Mucosa of rectum (tissue), 2 donors: ENCODE measurements around the gene MYOM1.
"Not testable (repeated sequence)": the region's sequence is repeated elsewhere in the genome, so short reads cannot be mapped to it uniquely, and the experiment has no call there.

Source experiments
- H3K27ac ChIP-seq, 2 donors: one replicate each; pipeline ENCODE4 v1.7.0; 2013; ENCODE audit warnings: inconsistent platforms in 2 of 2, low read depth in 2 of 2, low read length in 2 of 2
- H3K27me3 ChIP-seq, 2 donors: one replicate each; pipeline ENCODE4 v1.7.0; 2013; ENCODE audit warnings: low read length in 2 of 2; ENCODE audit not compliant: control insufficient read depth in 2 of 2, insufficient read depth in 2 of 2
- H3K36me3 ChIP-seq, 2 donors: one replicate each; pipeline ENCODE4 v1.7.0; 2013; ENCODE audit warnings: low read length in 2 of 2; ENCODE audit not compliant: control insufficient read depth in 2 of 2, insufficient read depth in 2 of 2
- H3K4me1 ChIP-seq, 2 donors: one replicate each; pipeline ENCODE4 v1.7.0; 2013; ENCODE audit warnings: low read length in 2 of 2, mild to moderate bottlenecking in 1 of 2; ENCODE audit not compliant: control insufficient read depth in 2 of 2, insufficient read depth in 2 of 2
- H3K4me3 ChIP-seq, 2 donors: one replicate each; pipeline ENCODE4 v1.7.0; 2013; ENCODE audit warnings: low read length in 2 of 2
- H3K9ac ChIP-seq, 2 donors: one replicate each; pipeline ENCODE4 v1.7.0; 2013; ENCODE audit warnings: low read length in 2 of 2, low read depth in 1 of 2, mild to moderate bottlenecking in 1 of 2
- H3K9me3 ChIP-seq, 2 donors: one replicate each; pipeline ENCODE4 v1.7.0; 2013; ENCODE audit warnings: low read length in 2 of 2; ENCODE audit not compliant: control insufficient read depth in 2 of 2
- donor health status: healthy.
- donor health status: Normal muscosa, but diverticular disease.

The MYOM1 gene

GRCh38 chr18:3079653-3080052 is 140.1 kb downstream of the MYOM1 start:
- H3K36me3 ChIP-seq, result no peaks in the 10 kb centered on the region
- H3K27me3 ChIP-seq, result no peaks in the 10 kb centered on the region
- H3K9ac ChIP-seq, result no peak overlapping the region
- no peaks in the 10 kb centered on the region for H3K9me3 ChIP-seq
- H3K4me1 ChIP-seq, result no peaks in the 10 kb centered on the region
- no peak overlapping the region for H3K4me3 ChIP-seq
- H3K27ac ChIP-seq, result no peak overlapping the region

DNA sequence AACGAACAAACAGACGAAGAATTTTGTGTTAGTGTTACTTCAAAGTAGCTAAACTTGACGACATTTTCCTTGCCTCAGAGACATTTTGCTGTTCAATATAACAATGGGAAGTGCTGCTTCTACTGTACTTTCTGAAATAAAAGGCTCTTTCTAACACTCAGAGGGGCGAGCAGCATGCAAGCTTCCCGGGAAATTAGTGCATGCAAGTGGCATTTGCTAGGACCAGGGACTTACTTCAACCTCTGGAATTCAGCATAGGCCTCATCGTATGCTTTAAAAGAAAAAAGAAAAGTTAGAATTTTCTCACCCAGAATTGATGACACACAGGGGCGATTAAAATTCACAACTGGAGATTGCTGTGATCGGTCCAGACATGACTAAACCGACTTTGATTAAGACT is 144.3 kb downstream of the MYOM1 start:
- no peaks in the 10 kb centered on the region for H3K9me3 ChIP-seq
- no peak overlapping the region for H3K9ac ChIP-seq
- no peaks in the 10 kb centered on the region for H3K36me3 ChIP-seq
- no peak overlapping the region for H3K27ac ChIP-seq
- H3K4me3 ChIP-seq, result no peak overlapping the region
- peaks cover 0 to 8% of the 10 kb centered on the region in 2 donors for H3K4me1 ChIP-seq
- no peaks in the 10 kb centered on the region for H3K27me3 ChIP-seq

DNA sequence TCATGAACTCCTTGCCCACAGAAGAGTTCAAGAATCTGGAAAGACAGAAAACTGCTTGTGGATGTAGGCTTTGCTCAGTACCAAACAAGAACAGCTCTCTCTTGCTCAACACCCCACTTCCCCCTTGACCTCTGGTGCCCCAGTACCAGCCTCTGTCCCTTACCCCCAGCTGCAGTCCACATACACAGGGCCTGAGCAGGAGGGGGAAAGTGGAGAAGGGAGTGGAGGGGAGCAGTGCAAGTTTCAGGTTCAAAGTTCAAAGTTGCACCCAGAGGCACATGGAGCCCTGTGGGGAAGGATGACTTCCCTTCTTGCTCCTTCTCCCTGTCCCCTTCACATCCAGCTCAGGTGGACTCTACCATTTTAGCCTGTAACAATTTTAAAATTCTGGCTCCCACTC is 145.7 kb downstream of the MYOM1 start:
- Histone ChIP-seq H3K4me3 (no peak overlapping the region), H3K9ac (no peak overlapping the region), H3K9me3 (no peaks in the 10 kb centered on the region), H3K36me3 (no peaks in the 10 kb centered on the region), H3K27ac (no peak overlapping the region), H3K4me1 (peaks cover 0 to 8% of the 10 kb centered on the region in 2 donors), H3K27me3 (no peaks in the 10 kb centered on the region)

- H3K27ac ChIP-seq, H3K27me3 ChIP-seq, H3K9ac ChIP-seq, H3K4me3 ChIP-seq, H3K4me1 ChIP-seq, H3K9me3 ChIP-seq, H3K36me3 ChIP-seq: not testable (repeated sequence)
These were observed 146.4 kb downstream of the MYOM1 start for GRCh38 chr18:3073353-3073752.

GRCh38 chr18:3071676-3072075 is 148.1 kb downstream of the MYOM1 start:
- Histone ChIP-seq H3K36me3 (no peaks in the 10 kb centered on the region), H3K9me3 (no peaks in the 10 kb centered on the region), H3K4me3 (no peak overlapping the region), H3K9ac (no peak overlapping the region), H3K27ac (no peak overlapping the region), H3K4me1 (peaks cover 2 to 8% of the 10 kb centered on the region in 2 donors), H3K27me3 (no peaks in the 10 kb centered on the region)

GRCh38 chr18:3069671-3070433 is 149.9 kb downstream of the MYOM1 start:
- H3K27ac ChIP-seq, result no peak overlapping the region
- no peaks in the 10 kb centered on the region for H3K27me3 ChIP-seq
- peaks cover 2 to 8% of the 10 kb centered on the region in 2 donors for H3K4me1 ChIP-seq
- H3K9me3 ChIP-seq, result no peaks in the 10 kb centered on the region
- H3K9ac ChIP-seq, result no peak overlapping the region
- H3K36me3 ChIP-seq, result no peaks in the 10 kb centered on the region
- no peak overlapping the region for H3K4me3 ChIP-seq

GRCh38 chr18:3067722-3068121 is 152.0 kb downstream of the MYOM1 start:
- no peak overlapping the region for H3K9ac ChIP-seq
- no peaks in the 10 kb centered on the region for H3K36me3 ChIP-seq
- H3K27ac ChIP-seq, result no peak overlapping the region
- no peaks in the 10 kb centered on the region for H3K9me3 ChIP-seq
- H3K4me1 ChIP-seq, result peaks cover 2% of the 10 kb centered on the region in 2 donors
- H3K27me3 ChIP-seq, result no peaks in the 10 kb centered on the region
- peak overlapping the region in 1 of 2 donors; percentile 41 for H3K4me3 ChIP-seq

DNA sequence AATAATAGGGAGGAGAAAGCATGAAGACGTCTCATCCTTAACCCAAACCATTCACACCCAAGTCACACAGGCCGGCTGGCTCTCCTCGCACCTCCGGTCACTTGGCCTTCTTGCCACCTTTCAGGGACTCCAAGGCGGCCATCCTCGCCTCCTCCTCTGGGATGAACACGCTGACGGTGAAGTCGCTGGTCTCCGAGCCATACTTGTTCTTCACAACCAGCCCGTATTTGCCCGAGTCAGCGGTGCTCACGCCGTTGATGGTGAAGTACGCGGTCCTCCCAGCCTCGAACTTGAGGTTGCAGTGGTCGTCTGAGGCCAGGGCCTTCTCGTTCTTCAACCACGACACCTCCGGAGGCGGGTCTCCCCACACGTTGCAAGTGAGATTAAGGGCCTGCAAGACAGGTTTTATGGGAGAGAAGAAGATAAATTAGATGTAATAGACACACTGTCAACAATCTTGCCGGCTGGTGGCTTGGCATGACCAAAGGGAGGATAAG is 152.6 kb downstream of the MYOM1 start:
- H3K9ac ChIP-seq, result no peak overlapping the region

DNA sequence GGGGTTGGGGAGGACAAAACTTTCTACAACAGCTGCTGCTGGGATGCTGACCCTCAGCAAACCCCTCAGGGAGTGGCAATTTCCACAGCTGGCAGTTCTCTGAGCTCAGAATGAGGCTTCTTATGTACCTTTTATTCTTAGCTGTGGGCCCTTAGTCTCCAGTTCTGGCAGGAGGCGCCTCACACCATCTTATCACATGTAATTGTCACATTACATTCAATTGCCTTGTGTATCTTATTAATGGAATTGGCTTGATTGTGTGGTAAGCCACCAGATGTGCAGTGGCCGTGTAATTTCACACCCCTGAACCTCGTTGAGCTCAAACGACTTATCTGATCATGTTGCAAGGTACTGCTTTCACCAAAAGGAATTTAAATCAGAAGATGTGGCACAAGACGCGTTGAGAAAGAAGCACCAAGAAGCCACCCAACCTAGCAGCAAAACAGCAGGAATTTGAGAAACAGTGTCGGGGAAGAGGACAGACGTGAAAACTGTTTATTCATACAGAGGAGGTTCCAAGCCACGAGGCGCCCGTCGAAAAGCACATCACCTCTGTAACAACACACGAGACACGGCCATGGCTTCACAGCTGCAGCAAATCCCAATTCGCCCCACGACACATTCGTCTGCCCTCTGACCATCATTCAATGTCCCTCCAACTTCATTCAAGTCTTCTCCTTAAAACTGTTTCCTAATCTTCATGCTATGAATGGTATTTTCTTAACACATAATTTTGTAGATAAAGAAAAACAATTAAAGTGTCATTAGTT is 153.2 kb downstream of the MYOM1 start:
- H3K4me1 ChIP-seq, result peaks cover 2 to 3% of the 10 kb centered on the region in 2 donors
- no peak overlapping the region for H3K27ac ChIP-seq
- no peaks in the 10 kb centered on the region for H3K9me3 ChIP-seq
- no peak overlapping the region for H3K4me3 ChIP-seq
- no peaks in the 10 kb centered on the region for H3K36me3 ChIP-seq
- H3K27me3 ChIP-seq, result no peaks in the 10 kb centered on the region
- H3K9ac ChIP-seq, result no peak overlapping the region

More for the DNA sequence above, 152.6 kb downstream of the MYOM1 start:
- no peaks in the 10 kb centered on the region for H3K36me3 ChIP-seq
- no peaks in the 10 kb centered on the region for H3K27me3 ChIP-seq
- H3K4me1 ChIP-seq, result peaks cover 2 to 3% of the 10 kb centered on the region in 2 donors
- no peaks in the 10 kb centered on the region for H3K9me3 ChIP-seq
- no peak overlapping the region for H3K27ac ChIP-seq
- H3K4me3 ChIP-seq, result peak overlapping the region in 1 of 2 donors; percentile 41

DNA sequence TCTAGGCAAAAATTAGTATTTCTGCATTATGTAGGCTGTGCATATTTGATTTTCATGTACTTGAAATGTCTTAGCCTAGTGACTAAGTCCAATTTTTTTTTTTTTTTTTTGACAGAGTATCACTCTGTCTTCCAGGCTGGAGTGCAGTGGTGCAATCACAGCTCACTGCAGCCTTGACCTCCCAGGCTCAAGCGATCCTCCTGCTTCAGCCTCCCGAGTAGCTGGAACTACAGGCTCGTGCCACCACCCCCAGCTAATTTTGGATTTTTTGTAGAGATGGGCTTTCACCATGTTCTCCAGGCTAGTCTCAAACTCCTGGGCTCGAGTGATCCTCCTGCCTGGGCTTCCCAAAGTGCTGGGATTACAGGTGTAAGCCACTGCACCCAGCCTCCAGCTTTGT is 156.0 kb downstream of the MYOM1 start:
- not testable (repeated sequence) for H3K4me1 ChIP-seq

More for the DNA sequence above, 156.0 kb downstream of the MYOM1 start:
- H3K27ac ChIP-seq, H3K27me3 ChIP-seq, H3K36me3 ChIP-seq, H3K9me3 ChIP-seq, H3K4me3 ChIP-seq, H3K9ac ChIP-seq: not testable (repeated sequence)
